Measurements from ENCODE around the gene SNX24.
"Not testable (repeated sequence)": the region's sequence is repeated elsewhere in the genome, so short reads cannot be mapped to it uniquely, and the experiment has no call there.

Gene SNX24

GRCh38 chr5:122971333-122971732 is 125.9 kb downstream of the SNX24 start:
- DNase-seq: no peak

GRCh38 chr5:122972877-122973276 is 127.5 kb downstream of the SNX24 start:
- no peak for DNase-seq

DNA sequence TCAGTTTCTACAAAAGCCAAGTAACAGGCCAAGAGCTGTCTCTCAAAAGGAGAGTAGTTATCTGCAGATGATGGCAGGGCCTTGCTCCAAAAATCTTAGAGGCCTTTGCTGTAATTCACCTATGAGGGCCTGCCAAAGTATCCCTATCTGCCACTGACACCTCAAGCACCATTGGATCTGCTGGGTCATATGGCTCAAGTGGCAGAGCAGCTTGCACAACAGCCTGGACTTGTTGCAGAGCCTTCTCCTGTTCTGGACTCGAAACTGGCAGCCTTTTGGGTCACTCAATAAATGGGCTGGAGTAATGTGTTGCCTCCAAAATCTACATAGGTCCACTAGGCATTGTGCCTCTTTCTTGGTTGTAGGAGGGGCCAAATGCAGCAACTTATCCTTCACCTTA is 128.3 kb downstream of the SNX24 start:
- not testable (repeated sequence) for DNase-seq

GRCh38 chr5:122974251-122974650 is 128.8 kb downstream of the SNX24 start:
- DNase-seq: not testable (repeated sequence)

DNA sequence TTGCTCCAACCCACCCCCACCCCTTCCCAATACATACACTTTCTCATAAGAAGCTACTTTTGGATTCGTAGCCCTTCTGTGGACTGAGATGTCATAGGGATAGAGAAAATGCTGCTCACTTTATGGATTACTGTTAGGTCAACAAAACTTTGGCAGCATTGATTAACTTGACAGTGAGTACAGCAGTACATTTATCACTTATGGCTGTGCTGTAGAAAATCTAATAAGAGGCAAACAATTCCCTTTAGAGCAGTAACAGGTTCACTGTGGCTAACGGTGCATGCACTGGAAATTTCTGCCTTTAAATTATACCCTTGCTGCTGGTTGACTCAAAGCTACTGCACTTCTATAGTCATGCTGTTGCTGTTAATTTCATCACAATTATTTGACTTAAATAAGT is 131.9 kb downstream of the SNX24 start:
- no peak for DNase-seq

- DNase-seq: no peak
Measured at GRCh38 chr5:122978068-122978467, 132.7 kb downstream of the SNX24 start.

GRCh38 chr5:122978644-122979297 is 133.4 kb downstream of the SNX24 start:
- DNase-seq: no peak

- no peak for DNase-seq
Measured at GRCh38 chr5:122981846-122982245, 136.4 kb downstream of the SNX24 start.

DNA sequence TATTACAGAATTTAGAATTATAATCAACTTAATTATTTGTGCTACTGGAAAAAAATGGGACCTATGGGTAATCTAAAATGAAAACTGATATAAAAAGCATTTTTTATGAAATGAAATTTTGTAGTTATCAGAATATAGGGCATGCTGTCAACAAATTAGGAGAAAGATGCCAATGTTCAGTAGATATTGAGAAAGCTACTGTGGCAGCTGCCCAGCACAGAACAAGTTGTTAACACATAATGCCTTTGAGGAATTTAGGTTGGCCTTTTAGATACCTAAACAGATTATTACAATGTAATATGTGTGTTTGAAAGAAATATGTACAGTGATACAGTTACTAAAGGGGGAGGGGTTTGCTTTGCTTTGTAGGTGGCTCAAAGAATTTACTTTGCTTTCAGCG is 137.0 kb downstream of the SNX24 start:
- no peak for DNase-seq

GRCh38 chr5:122984425-122984824 is 139.0 kb downstream of the SNX24 start:
- no peak for DNase-seq

DNA sequence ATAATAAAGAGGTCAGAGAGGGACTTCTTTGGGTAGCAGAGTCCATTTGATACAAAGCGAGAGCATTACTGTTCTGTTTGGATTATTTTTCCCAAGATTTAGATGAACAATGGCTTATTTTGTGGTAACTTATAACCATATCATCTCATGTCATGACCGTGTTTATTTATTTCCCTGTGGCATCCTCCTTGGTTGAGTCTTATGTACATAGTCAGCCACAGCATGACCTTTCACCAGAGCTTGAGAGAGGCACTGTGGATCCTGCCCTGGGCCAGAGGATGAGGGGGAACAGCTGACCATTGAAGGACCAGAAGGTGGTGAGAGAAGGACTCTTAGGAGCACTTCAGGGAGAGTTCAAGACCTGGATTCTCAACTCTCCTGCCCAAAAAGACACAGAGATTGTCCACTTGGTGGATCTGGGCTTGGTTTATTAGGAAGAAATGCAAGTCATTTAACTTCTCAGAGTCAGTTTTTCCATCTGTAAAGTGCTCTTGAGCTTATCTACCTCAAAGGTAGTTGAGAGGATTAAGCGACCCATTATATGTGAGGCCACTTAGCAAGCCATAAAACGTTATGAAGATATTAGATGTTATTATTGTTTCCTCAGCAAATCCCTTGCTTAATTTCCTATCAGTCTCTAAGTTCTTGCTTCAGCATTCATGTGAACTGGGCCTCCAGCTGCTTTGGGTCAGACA is 139.7 kb downstream of the SNX24 start:
- no peak for DNase-seq

DNA sequence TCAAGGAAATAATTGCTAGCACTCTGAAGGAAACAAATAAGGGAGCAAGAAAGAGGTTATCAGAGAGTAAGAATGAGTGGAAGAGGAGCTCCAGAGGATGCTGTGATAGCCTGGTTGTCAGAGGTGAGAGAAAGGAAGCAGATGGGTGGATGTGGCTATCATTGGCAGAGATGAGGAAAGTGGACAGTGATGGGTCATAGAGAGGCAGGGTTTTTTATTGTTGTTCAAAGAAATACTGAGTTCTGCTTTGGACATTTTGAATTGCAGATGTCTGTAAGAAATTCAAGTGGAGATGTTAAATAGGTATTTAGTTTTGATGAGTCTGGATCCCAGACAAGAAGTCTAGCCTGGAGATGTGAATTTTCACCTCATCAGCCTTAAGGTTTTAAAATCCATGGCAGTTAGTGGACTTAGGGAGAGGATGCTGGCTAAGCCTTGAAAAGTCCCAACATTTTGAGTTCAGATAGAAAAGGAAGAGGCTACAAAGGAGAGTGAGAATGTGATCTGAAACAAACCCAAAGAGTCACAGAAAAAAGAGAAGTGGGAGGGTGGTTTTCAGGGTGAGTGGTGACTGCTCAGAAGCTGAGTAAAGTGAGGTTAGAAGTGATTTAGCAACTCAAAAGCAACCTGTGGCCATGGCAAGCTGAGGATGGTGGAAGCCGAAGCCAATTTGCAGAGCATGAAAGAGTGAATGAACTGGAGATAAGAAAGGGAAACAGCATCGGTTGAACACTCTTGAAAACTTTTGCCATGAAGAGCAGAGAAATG is 140.7 kb downstream of the SNX24 start:
- DNase-seq: no peak

- no peak for DNase-seq
Measured at GRCh38 chr5:122996091-122996490, 150.7 kb downstream of the SNX24 start.

- DNase-seq: no peak
Measured at GRCh38 chr5:122997294-122997693, 151.9 kb downstream of the SNX24 start.

DNA sequence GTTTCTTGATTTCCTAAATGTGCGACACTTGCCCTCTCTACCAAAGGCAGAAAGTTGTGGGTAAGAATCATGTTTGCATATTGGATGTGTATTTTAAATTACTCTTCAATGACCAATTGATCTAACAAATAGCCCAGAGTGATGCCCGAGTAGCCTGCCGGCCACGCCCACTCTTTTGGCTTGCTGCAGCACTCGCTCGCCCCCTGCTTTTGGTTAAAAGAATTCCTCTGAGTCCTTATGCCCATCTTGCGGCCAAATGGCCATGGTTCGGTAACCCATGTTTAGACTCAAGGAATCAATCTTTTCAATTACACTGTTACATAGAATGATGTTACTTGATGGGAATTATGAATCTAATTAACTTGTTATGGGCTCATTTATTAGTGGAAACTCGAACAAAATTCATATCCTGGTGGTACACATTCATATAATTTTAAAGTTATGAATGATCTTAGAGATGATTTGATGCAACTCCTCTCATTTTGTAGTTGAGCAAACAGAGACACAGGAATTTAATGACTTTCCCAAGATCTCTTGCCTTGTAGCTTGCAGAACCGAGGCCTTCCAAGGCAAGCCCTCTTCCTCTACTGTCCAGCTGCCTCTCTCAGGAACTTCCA is 154.6 kb downstream of the SNX24 start:
- DNase-seq: no peak

DNA sequence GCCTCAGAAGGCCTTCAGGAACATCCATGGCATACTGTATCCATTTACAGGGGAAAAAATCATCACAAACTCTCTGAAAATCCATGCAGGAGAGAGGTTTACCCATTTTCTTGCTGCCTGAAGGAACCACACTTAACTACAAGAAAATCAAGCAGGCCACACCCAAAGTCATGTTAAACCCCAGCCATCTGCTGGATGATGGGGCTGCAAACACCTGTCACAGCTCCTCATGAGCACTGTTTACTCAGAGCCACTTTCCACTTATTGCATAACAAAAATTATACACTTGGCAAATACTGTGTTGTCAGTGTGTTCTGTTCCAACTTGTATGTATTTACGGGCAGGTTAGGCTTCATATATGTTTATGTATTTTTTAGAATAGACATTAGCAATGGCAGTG is 155.3 kb downstream of the SNX24 start:
- DNase-seq: no peak

GRCh38 chr5:123001808-123002207 is 156.4 kb downstream of the SNX24 start:
- DNase-seq: no peak

DNA sequence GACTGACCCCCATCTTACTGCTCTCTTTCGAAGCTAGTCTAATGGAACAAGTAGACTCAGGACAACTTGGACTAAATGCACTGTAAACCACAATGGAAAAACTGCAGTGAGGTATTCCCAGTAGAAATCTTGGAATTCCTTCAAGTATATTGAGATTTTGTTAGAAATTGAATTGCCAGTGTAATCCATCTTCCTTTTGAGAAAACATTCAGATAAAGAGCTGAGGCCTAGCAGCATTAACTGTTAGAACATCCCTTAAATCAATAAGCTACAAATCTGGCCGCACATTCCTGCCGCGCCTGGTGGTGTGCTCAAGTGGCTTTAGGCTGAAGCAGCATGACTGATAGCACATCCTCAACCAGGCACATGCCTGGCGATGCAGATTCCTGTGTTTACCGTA is 161.8 kb downstream of the SNX24 start:
- DNase-seq: no peak

DNA sequence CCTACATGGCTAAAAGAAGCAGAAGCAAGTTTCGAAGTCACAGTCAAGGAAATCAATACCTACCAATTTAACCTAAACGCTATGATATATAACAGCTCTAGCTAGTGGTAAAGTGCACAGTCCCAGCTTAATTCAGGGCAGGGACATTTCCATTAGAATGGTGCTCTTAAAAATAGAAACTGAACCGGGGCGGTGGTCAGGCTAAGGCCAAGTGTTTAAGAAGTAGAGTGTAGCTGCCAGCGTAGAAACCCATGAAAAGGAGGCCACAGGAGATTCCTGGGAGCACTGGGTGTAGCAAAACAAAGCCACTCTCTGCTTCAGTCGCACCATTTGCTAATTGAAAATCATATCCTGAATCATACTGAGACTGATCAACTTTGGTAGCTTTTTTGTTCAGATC is 162.3 kb downstream of the SNX24 start:
- no peak for DNase-seq

DNA sequence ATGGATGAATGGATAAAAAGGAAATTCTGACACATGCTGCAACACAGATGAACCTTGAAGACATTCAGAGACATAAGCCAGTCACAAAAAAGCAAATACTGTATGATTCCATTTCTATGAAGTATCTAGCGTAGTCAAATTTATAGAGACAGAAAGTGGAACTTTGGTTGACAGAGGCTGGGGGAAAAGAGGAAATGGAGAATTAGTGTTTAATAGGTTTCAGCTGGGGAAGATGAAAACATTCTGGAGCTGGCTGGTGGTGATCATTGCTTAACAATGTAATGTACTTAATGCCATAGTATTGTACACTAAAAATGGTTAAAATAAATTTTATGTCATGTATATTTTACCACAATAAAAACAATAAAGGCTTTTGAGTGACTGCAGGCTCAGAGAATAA is 166.9 kb downstream of the SNX24 start:
- no peak for DNase-seq

- no peak for DNase-seq
Measured at GRCh38 chr5:123014689-123015088, 169.3 kb downstream of the SNX24 start.

GRCh38 chr5:123028222-123028621 is 182.8 kb downstream of the SNX24 start:
- DNase-seq: no peak

GRCh38 chr5:123033157-123033671 is 187.8 kb downstream of the SNX24 start:
- DNase-seq: no peak
